DOHH2 (cell line): Measurements from ENCODE around the gene NOL9.
A peak's percentile ranks its signal among the peaks of the same experiment; 100 is the strongest.

Experiments
- H3F3A ChIP-seq: fragments of 200-600 bp; sonication (generic), shearing (Covaris generic); 2 replicates; pipeline ENCODE4 v1.6.0; 2016; ENCODE audit warnings: antibody characterized with exemption, mild to moderate bottlenecking; ENCODE audit not compliant: control insufficient read depth, insufficient read depth
- H3K27ac ChIP-seq: fragments of 200-600 bp; sonication (generic); 2 replicates; pipeline ENCODE4 v1.5.1; 2014; ENCODE audit warnings: low read depth, mild to moderate bottlenecking, low read length, moderate library complexity
- H3K27me3 ChIP-seq: fragments of 200-600 bp; sonication (generic); 2 replicates; pipeline ENCODE4 v1.6.1; 2014; ENCODE audit warnings: mild to moderate bottlenecking, low read length, mixed read lengths; ENCODE audit not compliant: control insufficient read depth
- H3K36me3 ChIP-seq: fragments of 200-600 bp; sonication (generic); 2 replicates; pipeline ENCODE4 v1.6.1; 2014; ENCODE audit warnings: mild to moderate bottlenecking, low read length, moderate library complexity, mixed read lengths; ENCODE audit not compliant: control insufficient read depth
- H3K4me1 ChIP-seq: fragments of 200-600 bp; sonication (generic); 2 replicates; pipeline ENCODE4 v1.6.1; 2014; ENCODE audit warnings: mild to moderate bottlenecking, low read length, mixed read lengths; ENCODE audit not compliant: control insufficient read depth
- H3K4me2 ChIP-seq: fragments of 200-600 bp; sonication (generic); 2 replicates; pipeline ENCODE4 v1.6.0; 2014; ENCODE audit warnings: mild to moderate bottlenecking, low read length, moderate library complexity
- H3K4me3 ChIP-seq: fragments of 200-600 bp; sonication (generic); 2 replicates; pipeline ENCODE4 v1.5.1; 2014; ENCODE audit warnings: mild to moderate bottlenecking, low read length, mixed read lengths
- H3K79me2 ChIP-seq: fragments of 200-600 bp; sonication (generic); 2 replicates; pipeline ENCODE4 v1.6.1; 2014; ENCODE audit warnings: mild to moderate bottlenecking, low read length, mixed read lengths; ENCODE audit not compliant: control insufficient read depth
- H3K9me2 ChIP-seq: fragments of 200-600 bp; sonication (generic); replicated peaks from 2 replicates; pipeline ENCODE4 v1.6.1; 2014; ENCODE audit warnings: mild to moderate bottlenecking, low read length, mixed read lengths; ENCODE audit not compliant: control insufficient read depth
- H3K9me3 ChIP-seq: fragments of 200-600 bp; sonication (generic); 2 replicates; pipeline ENCODE4 v1.6.1; 2014; ENCODE audit warnings: antibody characterized with exemption, low read length, mixed read lengths; ENCODE audit not compliant: control insufficient read depth, insufficient read depth
- H4K20me1 ChIP-seq: fragments of 200-600 bp; sonication (generic); 2 replicates; pipeline ENCODE4 v1.6.0; 2014; ENCODE audit warnings: low read depth, mild to moderate bottlenecking, antibody characterized with exemption, low read length, moderate library complexity; ENCODE audit not compliant: control insufficient read depth, insufficient read depth
- EZH2phosphoT487 ChIP-seq: fragments of 200-600 bp; sonication (generic); IDR thresholded peaks from 2 replicates; pipeline ENCODE4 v1.6.1; 2017; ENCODE audit warnings: borderline replicate concordance, mild to moderate bottlenecking, antibody characterized with exemption, low read length, moderate library complexity, mixed read lengths
- TF ChIP-seq, protein P1 (sequence below): fragments of 200-600 bp; sonication (generic); IDR thresholded peaks from one replicate; pipeline ENCODE4 v1.5.1; 2014; ENCODE audit warnings: antibody characterized with exemption, mild to moderate bottlenecking, low read depth, low read length; ENCODE audit not compliant: poor library complexity, severe bottlenecking

The NOL9 gene

DNA sequence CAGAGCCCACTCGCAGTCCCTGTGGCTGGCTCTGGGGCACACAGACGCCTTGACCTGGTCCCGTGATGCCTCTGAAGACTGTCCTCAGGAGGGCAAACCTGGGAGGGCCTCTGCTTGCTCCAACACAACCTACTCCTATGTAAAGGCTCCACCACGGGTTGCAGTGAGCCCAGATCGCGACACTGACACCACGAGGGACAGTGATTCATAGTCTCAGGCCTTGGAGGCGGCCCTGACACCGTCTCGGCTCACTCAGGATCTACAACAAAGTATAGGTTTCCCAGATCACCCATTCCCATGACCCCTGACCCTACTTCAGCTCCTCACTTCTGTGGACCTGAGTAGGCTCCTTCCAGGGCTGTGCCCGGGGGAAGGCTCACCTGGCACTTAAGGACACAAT lies 28.0 kb downstream of the NOL9 start:
- Histone ChIP-seq H4K20me1 (no peaks in the 10 kb centered on the region), H3K36me3 (peaks cover 53% of the 10 kb centered on the region), H3F3A (peaks cover 5% of the 10 kb centered on the region; the same call in 1 of the 2 replicates), H3K4me2 (no peak overlapping the region), H3K4me3 (no peak overlapping the region), H3K9me2 (no peaks in the 10 kb centered on the region), H3K27ac (no peak overlapping the region), H3K79me2 (no peaks in the 10 kb centered on the region), H3K27me3 (no peaks in the 10 kb centered on the region), H3K9me3 (no peaks in the 10 kb centered on the region), H3K4me1 (no peaks in the 10 kb centered on the region)
- TF ChIP-seq, protein P1, sequence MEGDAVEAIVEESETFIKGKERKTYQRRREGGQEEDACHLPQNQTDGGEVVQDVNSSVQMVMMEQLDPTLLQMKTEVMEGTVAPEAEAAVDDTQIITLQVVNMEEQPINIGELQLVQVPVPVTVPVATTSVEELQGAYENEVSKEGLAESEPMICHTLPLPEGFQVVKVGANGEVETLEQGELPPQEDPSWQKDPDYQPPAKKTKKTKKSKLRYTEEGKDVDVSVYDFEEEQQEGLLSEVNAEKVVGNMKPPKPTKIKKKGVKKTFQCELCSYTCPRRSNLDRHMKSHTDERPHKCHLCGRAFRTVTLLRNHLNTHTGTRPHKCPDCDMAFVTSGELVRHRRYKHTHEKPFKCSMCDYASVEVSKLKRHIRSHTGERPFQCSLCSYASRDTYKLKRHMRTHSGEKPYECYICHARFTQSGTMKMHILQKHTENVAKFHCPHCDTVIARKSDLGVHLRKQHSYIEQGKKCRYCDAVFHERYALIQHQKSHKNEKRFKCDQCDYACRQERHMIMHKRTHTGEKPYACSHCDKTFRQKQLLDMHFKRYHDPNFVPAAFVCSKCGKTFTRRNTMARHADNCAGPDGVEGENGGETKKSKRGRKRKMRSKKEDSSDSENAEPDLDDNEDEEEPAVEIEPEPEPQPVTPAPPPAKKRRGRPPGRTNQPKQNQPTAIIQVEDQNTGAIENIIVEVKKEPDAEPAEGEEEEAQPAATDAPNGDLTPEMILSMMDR = no peak
- TF ChIP-seq EZH2phosphoT487 = no peak

DNA sequence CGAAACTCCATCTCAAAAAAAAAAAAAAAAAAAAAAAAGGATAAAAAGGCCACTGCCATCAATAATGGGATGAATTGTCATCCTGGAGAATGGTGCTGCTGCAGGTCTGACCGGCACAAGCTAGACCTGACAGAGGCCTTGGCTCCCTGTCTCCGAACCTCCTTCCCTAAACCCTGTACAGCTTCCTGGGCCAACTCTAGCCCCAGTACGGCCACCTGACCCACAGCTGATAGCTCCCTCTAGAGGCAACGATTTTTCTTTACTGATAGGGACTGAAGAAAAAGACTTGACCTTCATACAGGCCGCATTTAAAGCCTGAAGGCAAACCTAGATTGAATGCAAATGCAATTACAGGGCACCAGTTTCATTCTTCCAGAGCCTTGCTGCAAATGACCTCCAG lies 30.7 kb downstream of the NOL9 start:
- Histone ChIP-seq H3K9me2 (no peaks in the 10 kb centered on the region), H3K4me2 (no peak overlapping the region), H3K79me2 (no peaks in the 10 kb centered on the region), H3K9me3 (no peaks in the 10 kb centered on the region), H3K4me3 (no peak overlapping the region), H3K36me3 (peaks cover 39% of the 10 kb centered on the region), H3K27me3 (no peaks in the 10 kb centered on the region), H3K4me1 (no peaks in the 10 kb centered on the region), H4K20me1 (no peaks in the 10 kb centered on the region), H3K27ac (no peak overlapping the region), H3F3A (peaks cover 5% of the 10 kb centered on the region; the same call in 1 of the 2 replicates)
- no peak for TF ChIP-seq EZH2phosphoT487
- TF ChIP-seq, protein P1 = peak; percentile 78

DNA sequence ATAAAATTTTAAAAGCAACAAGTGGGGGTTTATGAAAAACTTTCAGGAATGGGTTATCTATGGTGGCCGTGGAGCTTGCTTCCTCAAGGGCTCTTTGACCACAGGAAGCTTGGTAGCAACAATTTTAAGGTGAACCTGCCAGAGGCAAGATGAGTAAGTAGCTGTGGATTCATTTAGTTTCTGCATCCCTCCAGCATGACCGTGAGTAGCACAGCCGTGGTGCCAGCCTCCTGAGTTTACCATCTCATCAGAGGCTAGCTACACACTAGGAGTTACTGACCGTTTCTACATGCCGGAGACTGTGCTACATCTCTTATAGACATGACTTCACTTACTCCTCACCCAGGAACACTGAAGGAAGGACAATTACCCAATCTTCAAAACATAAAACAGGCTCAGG lies 32.8 kb downstream of the NOL9 start:
- Histone ChIP-seq H3F3A (peaks cover 5% of the 10 kb centered on the region; the same call in 1 of the 2 replicates), H3K4me3 (no peak overlapping the region), H3K27me3 (no peaks in the 10 kb centered on the region), H3K79me2 (no peaks in the 10 kb centered on the region), H3K4me1 (no peaks in the 10 kb centered on the region), H3K9me2 (no peaks in the 10 kb centered on the region), H3K9me3 (no peaks in the 10 kb centered on the region), H3K36me3 (peaks cover 24% of the 10 kb centered on the region), H3K4me2 (no peak overlapping the region), H3K27ac (no peak overlapping the region), H4K20me1 (no peaks in the 10 kb centered on the region)
- TF ChIP-seq, protein P1 = no peak
- no peak for TF ChIP-seq EZH2phosphoT487
